SK-N-SH (cell line): ENCODE data around the gene GUCA1C. TPM values are rescaled to one million over a fixed set of nuclear protein-coding genes. Genes with fewer than 3 reads are reported as not detected.

Experiments used
- CTCF ChIA-PET: fragments of 300-600, 350-600 bp; formaldehyde crosslinking; extraction: SDS; loops from one replicate; lab custom pipeline; 2021; lab: Yijun Ruan, JAX
- POLR2A ChIA-PET: fragments of 350-600 bp; sonication (Branson Sonifier 250); formaldehyde crosslinking; extraction: SDS; loops from one replicate; lab custom pipeline; 2020; ENCODE audit warnings: antibody characterized with exemption, inconsistent platforms; lab: Yijun Ruan, JAX
- DNase-seq: peaks from one replicate; pipeline ENCODE4 v3.0.0; 2012
- H2AFZ ChIP-seq: fragments of 200-600 bp; sonication (generic); 2 replicates; pipeline ENCODE4 v1.8.1; 2016; ENCODE audit warnings: antibody characterized with exemption, mild to moderate bottlenecking, low read depth
- H3F3A ChIP-seq: fragments of 200-600 bp; sonication (generic); replicated peaks from 2 replicates; pipeline ENCODE3; 2016; ENCODE audit warnings: antibody characterized with exemption, mild to moderate bottlenecking; ENCODE audit not compliant: insufficient read depth
- H3K27ac ChIP-seq, 2 experiments: fragments of 200-500 bp in 1 of 2; fragments of 200-600 bp in 1 of 2; sonication (Bioruptor generic) in 1 of 2; sonication (generic), shearing (Covaris generic) in 1 of 2; 2 replicates each; pipeline versions ENCODE4 v1.5.1 to v1.6.1; 2014 to 2016; ENCODE audit warnings: low read depth in 2 of 2, inconsistent platforms in 1 of 2, low read length in 1 of 2, mild to moderate bottlenecking in 1 of 2, mixed read lengths in 1 of 2
- H3K27me3 ChIP-seq: fragments of 200-600 bp; sonication (generic), shearing (Covaris generic); 2 replicates; pipeline ENCODE4 v1.6.1; 2016; ENCODE audit warnings: mixed run types; ENCODE audit not compliant: insufficient read depth
- H3K36me3 ChIP-seq, 2 experiments: fragments of 200-500 bp in 1 of 2; fragments of 200-600 bp in 1 of 2; sonication (Bioruptor generic) in 1 of 2; sonication (generic) in 1 of 2; replicated peaks in 1 of 2; 2 replicates each; pipeline versions ENCODE3 to v1.5.1; 2014 to 2016; ENCODE audit warnings: low read length in 1 of 2, mild to moderate bottlenecking in 1 of 2; ENCODE audit not compliant: insufficient read depth in 2 of 2, control insufficient read depth in 1 of 2
- H3K4me1 ChIP-seq, 2 experiments: fragments of 200-500 bp in 1 of 2; fragments of 200-600 bp in 1 of 2; sonication (Bioruptor generic) in 1 of 2; sonication (generic), shearing (Covaris generic) in 1 of 2; 2 replicates each; pipeline versions ENCODE4 v1.5.1 to v1.6.1; 2014 to 2016; ENCODE audit warnings: low read depth in 1 of 2, low read length in 1 of 2, mixed run types in 1 of 2; ENCODE audit not compliant: insufficient read depth in 2 of 2, control insufficient read depth in 1 of 2
- H3K4me2 ChIP-seq: fragments of 200-600 bp; sonication (generic), shearing (Covaris generic); 2 replicates; pipeline ENCODE4 v1.6.1; 2017; ENCODE audit warnings: mixed run types
- H3K4me3 ChIP-seq, 2 experiments: fragments of 200-500 bp in 1 of 2; fragments of 200-600 bp in 1 of 2; sonication (Bioruptor generic) in 1 of 2; sonication (generic), shearing (Covaris generic) in 1 of 2; 2 replicates each; pipeline versions ENCODE4 v1.5.1 to v1.8.1; 2014 to 2016; ENCODE audit warnings: low read depth in 2 of 2, inconsistent platforms in 1 of 2, low read length in 1 of 2, mild to moderate bottlenecking in 1 of 2, mixed read lengths in 1 of 2, moderate library complexity in 1 of 2
- H3K79me2 ChIP-seq: fragments of 200-600 bp; sonication (generic); 2 replicates; pipeline ENCODE4 v1.8.1; 2017; ENCODE audit warnings: mild to moderate bottlenecking; ENCODE audit not compliant: insufficient read depth
- H3K9ac ChIP-seq: fragments of 200-600 bp; sonication (generic); 2 replicates; pipeline ENCODE4 v1.6.1; 2017; ENCODE audit warnings: mixed run types
- H3K9me2 ChIP-seq: fragments of 200-600 bp; sonication (generic); 2 replicates; pipeline ENCODE4 v1.6.1; 2017; ENCODE audit warnings: mixed run types
- H3K9me3 ChIP-seq: fragments of 200-600 bp; sonication (generic); 2 replicates; pipeline ENCODE4 v1.6.1; 2017; ENCODE audit warnings: mixed run types, mild to moderate bottlenecking, moderate library complexity
- H4K20me1 ChIP-seq: fragments of 200-600 bp; sonication (generic); 2 replicates; pipeline ENCODE4 v1.6.1; 2017; ENCODE audit warnings: mild to moderate bottlenecking, mixed run types; ENCODE audit not compliant: insufficient read depth
- ELF1 ChIP-seq: IDR thresholded peaks from 2 replicates; pipeline ENCODE4 v1.4.0; 2012
- EP300 ChIP-seq, 2 experiments: IDR thresholded peaks; 2 replicates each; pipeline versions ENCODE4 v1.4.0 to v1.6.1; 2012; ENCODE audit warnings: borderline replicate concordance in 1 of 2, low read depth in 1 of 2, low read length in 1 of 2
- EZH2phosphoT487 ChIP-seq: fragments of 200-600 bp; sonication (generic); IDR thresholded peaks from 2 replicates; pipeline ENCODE4 v1.6.1; 2017; ENCODE audit warnings: low read depth, mixed run types, mild to moderate bottlenecking, antibody characterized with exemption, moderate library complexity, borderline replicate concordance
- FOSL2 ChIP-seq: IDR thresholded peaks from 2 replicates; pipeline ENCODE4 v1.4.0; 2012; ENCODE audit warnings: low read depth, mild to moderate bottlenecking, moderate library complexity, borderline replicate concordance
- FOXM1 ChIP-seq: IDR thresholded peaks from 2 replicates; pipeline ENCODE4 v1.4.0; 2012; ENCODE audit warnings: low read depth, mild to moderate bottlenecking
- GATA2 ChIP-seq: sonication (generic); formaldehyde crosslinking; IDR thresholded peaks from 2 replicates; pipeline ENCODE4 v1.5.0; 2020; ENCODE audit warnings: mild to moderate bottlenecking, missing genetic modification reagents
- MEF2A ChIP-seq: IDR thresholded peaks from 2 replicates; pipeline ENCODE4 v1.4.0; 2012; ENCODE audit warnings: low read depth, borderline replicate concordance
- POLR2AphosphoS5 ChIP-seq: IDR thresholded peaks from 2 replicates; pipeline ENCODE4 v1.6.1; 2012; ENCODE audit warnings: low read depth, low read length
- RAD21 ChIP-seq: IDR thresholded peaks from 2 replicates; pipeline ENCODE4 v1.6.1; 2012; ENCODE audit warnings: mild to moderate bottlenecking, low read length
- RCOR1 ChIP-seq: fragments of 150-350 bp; IDR thresholded peaks from 2 replicates; pipeline ENCODE4 v1.6.1; 2017; ENCODE audit warnings: antibody characterized with exemption, low read length
- RXRA ChIP-seq: IDR thresholded peaks from 2 replicates; pipeline ENCODE4 v1.4.0; 2012; ENCODE audit warnings: low read depth, mild to moderate bottlenecking, borderline replicate concordance
- TEAD4 ChIP-seq: IDR thresholded peaks from 2 replicates; pipeline ENCODE4 v1.4.0; 2012; ENCODE audit warnings: mild to moderate bottlenecking, borderline replicate concordance; ENCODE audit not compliant: insufficient read depth
- YY1 ChIP-seq: IDR thresholded peaks from 2 replicates; pipeline ENCODE4 v1.4.0; 2012; ENCODE audit warnings: low read depth, mild to moderate bottlenecking
- WGBS: methylation state at CpG from one replicate; pipeline ENCODE4 v1.1.6; 2017; ENCODE audit warnings: low lambda C conversion rate; 5-methylcytosine and 5-hydroxymethylcytosine counted together
- polyA plus RNA-seq, 3 experiments: library from polyadenylated mRNA; depleted of rRNA; stranded (reverse); fragments of >200 nt; gene quantifications; 2 replicates each; pipeline ENCODE4 v1.2.3, GENCODE V29; 2012
- TF ChIP-seq, protein P1 (sequence below): IDR thresholded peaks from 2 replicates; pipeline ENCODE4; 2012
- TF ChIP-seq, protein P2 (sequence below): IDR thresholded peaks from 2 replicates; pipeline ENCODE4 v1.4.0; 2012; ENCODE audit warnings: low read depth
- TF ChIP-seq, protein P3 (sequence below): fragments of 200-600 bp; sonication (generic); IDR thresholded peaks from 2 replicates; pipeline ENCODE4 v1.6.1; 2017; ENCODE audit warnings: antibody characterized with exemption, mild to moderate bottlenecking, moderate library complexity
- TF ChIP-seq, protein P4 (sequence below): fragments of 150-350 bp; IDR thresholded peaks from 2 replicates; pipeline ENCODE4 v1.6.1; 2017; ENCODE audit warnings: antibody characterized with exemption, low read length, low read depth, borderline replicate concordance
- TF ChIP-seq, protein P5 (sequence below): IDR thresholded peaks from 2 replicates; pipeline ENCODE4 v1.4.0; 2012; ENCODE audit warnings: low read depth, borderline replicate concordance
- TF ChIP-seq, protein P6 (sequence below): fragments of 150-350 bp; IDR thresholded peaks from 2 replicates; pipeline ENCODE4 v1.6.1; 2016; ENCODE audit warnings: mild to moderate bottlenecking, low read depth, low read length

The GUCA1C gene
- polyA plus RNA-seq, 1 of the 3 experiments (the other 2 are of a cell fraction), result not detected

DNA sequence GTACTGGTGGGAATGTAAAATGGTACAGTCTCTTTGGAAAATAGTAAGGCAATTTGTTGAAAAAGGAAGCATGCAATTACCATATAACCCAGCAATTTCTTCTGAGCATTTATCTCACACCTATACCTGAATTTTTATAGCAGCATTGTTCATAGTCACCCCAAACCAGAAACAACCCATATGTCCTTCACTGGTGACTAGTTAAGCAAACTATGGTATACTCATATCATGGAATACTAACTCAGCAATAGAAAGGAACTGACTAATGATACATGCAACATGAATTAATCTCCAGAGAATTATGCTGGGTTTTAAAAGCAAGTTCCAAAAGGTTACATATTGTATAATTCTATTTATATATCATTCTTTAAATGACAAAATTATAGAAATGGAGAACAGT, 70.9 kb downstream of the GUCA1C start:
- Histone ChIP-seq H3K4me3 (no peak overlapping the region), H3K4me2 (no peak overlapping the region), H3K9ac (no peak overlapping the region), H3K4me1 (no peaks in the 10 kb centered on the region; a peak in 1 of 4 replicates), H3K36me3 (no peaks in the 10 kb centered on the region), H3K79me2 (no peaks in the 10 kb centered on the region), H3K27ac (no peak overlapping the region), H3K9me2 (no peaks in the 10 kb centered on the region), H3F3A (no peaks in the 10 kb centered on the region), H2AFZ (no peak overlapping the region), H4K20me1 (no peaks in the 10 kb centered on the region), H3K27me3 (no peaks in the 10 kb centered on the region), H3K9me3 (no peaks in the 10 kb centered on the region)
- ChIA-PET POLR2A (no interaction called here), CTCF (no interaction called here)
- DNase-seq, result no peak
- TF ChIP-seq RAD21 (no peak), FOSL2 (no peak), MEF2A (no peak), FOXM1 (no peak), POLR2AphosphoS5 (no peak), RCOR1 (no peak), YY1 (no peak)
- TF ChIP-seq, protein P1, sequence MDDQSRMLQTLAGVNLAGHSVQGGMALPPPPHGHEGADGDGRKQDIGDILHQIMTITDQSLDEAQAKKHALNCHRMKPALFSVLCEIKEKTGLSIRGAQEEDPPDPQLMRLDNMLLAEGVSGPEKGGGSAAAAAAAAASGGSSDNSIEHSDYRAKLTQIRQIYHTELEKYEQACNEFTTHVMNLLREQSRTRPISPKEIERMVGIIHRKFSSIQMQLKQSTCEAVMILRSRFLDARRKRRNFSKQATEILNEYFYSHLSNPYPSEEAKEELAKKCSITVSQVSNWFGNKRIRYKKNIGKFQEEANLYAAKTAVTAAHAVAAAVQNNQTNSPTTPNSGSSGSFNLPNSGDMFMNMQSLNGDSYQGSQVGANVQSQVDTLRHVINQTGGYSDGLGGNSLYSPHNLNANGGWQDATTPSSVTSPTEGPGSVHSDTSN, result no peak
- TF ChIP-seq, protein P2, sequence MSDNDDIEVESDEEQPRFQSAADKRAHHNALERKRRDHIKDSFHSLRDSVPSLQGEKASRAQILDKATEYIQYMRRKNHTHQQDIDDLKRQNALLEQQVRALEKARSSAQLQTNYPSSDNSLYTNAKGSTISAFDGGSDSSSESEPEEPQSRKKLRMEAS, result no peak
- TF ChIP-seq, protein P3, sequence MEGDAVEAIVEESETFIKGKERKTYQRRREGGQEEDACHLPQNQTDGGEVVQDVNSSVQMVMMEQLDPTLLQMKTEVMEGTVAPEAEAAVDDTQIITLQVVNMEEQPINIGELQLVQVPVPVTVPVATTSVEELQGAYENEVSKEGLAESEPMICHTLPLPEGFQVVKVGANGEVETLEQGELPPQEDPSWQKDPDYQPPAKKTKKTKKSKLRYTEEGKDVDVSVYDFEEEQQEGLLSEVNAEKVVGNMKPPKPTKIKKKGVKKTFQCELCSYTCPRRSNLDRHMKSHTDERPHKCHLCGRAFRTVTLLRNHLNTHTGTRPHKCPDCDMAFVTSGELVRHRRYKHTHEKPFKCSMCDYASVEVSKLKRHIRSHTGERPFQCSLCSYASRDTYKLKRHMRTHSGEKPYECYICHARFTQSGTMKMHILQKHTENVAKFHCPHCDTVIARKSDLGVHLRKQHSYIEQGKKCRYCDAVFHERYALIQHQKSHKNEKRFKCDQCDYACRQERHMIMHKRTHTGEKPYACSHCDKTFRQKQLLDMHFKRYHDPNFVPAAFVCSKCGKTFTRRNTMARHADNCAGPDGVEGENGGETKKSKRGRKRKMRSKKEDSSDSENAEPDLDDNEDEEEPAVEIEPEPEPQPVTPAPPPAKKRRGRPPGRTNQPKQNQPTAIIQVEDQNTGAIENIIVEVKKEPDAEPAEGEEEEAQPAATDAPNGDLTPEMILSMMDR, result no peak

DNA sequence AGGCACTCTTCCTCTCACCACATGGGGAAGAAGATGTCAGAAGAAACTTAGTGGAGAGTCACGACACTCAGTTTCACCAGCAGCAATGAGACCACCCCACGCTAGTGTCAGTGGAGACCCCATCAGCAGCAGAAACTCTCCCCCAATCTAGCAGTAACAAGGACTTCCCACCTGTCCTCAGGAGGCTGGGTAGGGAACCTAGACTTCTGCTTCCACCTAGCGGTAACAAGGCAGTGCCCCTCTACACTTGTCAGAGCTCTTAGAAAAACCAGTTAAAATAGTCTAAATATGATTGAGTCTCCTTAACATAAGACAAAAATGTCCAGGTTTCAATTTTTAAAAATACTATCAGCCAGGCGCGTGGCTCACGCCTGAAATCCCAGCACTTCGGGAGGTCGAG, 73.8 kb downstream of the GUCA1C start:
- Histone ChIP-seq H3K27ac (no peak overlapping the region), H3K79me2 (no peaks in the 10 kb centered on the region)
- CTCF ChIA-PET, result no interaction called here
- TF ChIP-seq TEAD4 (no peak), FOXM1 (no peak), YY1 (no peak), FOSL2 (no peak), RXRA (no peak), RCOR1 (no peak), EZH2phosphoT487 (no peak), EP300 (IDR thresholded peaks at IDR 0.05; ENCODE audit: borderline replicate concordance in 1 of 2, low read depth in 1 of 2, low read length in 1 of 2) (no peak), ELF1 (no peak), GATA2 (no peak)
- TF ChIP-seq, protein P4, sequence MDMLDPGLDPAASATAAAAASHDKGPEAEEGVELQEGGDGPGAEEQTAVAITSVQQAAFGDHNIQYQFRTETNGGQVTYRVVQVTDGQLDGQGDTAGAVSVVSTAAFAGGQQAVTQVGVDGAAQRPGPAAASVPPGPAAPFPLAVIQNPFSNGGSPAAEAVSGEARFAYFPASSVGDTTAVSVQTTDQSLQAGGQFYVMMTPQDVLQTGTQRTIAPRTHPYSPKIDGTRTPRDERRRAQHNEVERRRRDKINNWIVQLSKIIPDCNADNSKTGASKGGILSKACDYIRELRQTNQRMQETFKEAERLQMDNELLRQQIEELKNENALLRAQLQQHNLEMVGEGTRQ, result no peak
- TF ChIP-seq, protein P5, sequence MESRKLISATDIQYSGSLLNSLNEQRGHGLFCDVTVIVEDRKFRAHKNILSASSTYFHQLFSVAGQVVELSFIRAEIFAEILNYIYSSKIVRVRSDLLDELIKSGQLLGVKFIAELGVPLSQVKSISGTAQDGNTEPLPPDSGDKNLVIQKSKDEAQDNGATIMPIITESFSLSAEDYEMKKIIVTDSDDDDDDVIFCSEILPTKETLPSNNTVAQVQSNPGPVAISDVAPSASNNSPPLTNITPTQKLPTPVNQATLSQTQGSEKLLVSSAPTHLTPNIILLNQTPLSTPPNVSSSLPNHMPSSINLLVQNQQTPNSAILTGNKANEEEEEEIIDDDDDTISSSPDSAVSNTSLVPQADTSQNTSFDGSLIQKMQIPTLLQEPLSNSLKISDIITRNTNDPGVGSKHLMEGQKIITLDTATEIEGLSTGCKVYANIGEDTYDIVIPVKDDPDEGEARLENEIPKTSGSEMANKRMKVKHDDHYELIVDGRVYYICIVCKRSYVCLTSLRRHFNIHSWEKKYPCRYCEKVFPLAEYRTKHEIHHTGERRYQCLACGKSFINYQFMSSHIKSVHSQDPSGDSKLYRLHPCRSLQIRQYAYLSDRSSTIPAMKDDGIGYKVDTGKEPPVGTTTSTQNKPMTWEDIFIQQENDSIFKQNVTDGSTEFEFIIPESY, result no peak
- TF ChIP-seq, protein P6, sequence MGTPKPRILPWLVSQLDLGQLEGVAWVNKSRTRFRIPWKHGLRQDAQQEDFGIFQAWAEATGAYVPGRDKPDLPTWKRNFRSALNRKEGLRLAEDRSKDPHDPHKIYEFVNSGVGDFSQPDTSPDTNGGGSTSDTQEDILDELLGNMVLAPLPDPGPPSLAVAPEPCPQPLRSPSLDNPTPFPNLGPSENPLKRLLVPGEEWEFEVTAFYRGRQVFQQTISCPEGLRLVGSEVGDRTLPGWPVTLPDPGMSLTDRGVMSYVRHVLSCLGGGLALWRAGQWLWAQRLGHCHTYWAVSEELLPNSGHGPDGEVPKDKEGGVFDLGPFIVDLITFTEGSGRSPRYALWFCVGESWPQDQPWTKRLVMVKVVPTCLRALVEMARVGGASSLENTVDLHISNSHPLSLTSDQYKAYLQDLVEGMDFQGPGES, result no peak

More for the DNA sequence above, 73.8 kb downstream of the GUCA1C start:
- no peaks in the 10 kb centered on the region for H3K27me3 ChIP-seq
- POLR2A ChIA-PET, result no interaction called here
- no peaks in the 10 kb centered on the region for H3F3A ChIP-seq
- H3K9ac ChIP-seq, result no peak overlapping the region
- DNase-seq, result no peak
- 86% methylated on average over 6 of the region's 8 CpGs for WGBS
- H3K9me2 ChIP-seq, result no peaks in the 10 kb centered on the region
- H3K4me1 ChIP-seq, result no peaks in the 10 kb centered on the region; a peak in 1 of 4 replicates
- no peaks in the 10 kb centered on the region for H4K20me1 ChIP-seq
- no peaks in the 10 kb centered on the region for H3K9me3 ChIP-seq
- H3K36me3 ChIP-seq, result no peaks in the 10 kb centered on the region
- no peak overlapping the region for H2AFZ ChIP-seq
- H3K4me2 ChIP-seq, result no peak overlapping the region
- H3K4me3 ChIP-seq, result no peak overlapping the region
